NB4 (cell line): ENCODE measurements around the gene KCNA5.

Source experiments
- MYC ChIP-seq: IDR thresholded peaks from 2 replicates; pipeline ENCODE4 v1.6.1; 2011; ENCODE audit warnings: low read depth, low read length
- TF ChIP-seq, protein P1 (sequence below): IDR thresholded peaks from one replicate; pipeline ENCODE4 v1.5.1; 2012; ENCODE audit warnings: low read depth, low read length
- TF ChIP-seq, protein P2 (sequence below): IDR thresholded peaks from 2 replicates; pipeline ENCODE4 v1.6.1; 2011; ENCODE audit warnings: low read depth, low read length

DNA sequence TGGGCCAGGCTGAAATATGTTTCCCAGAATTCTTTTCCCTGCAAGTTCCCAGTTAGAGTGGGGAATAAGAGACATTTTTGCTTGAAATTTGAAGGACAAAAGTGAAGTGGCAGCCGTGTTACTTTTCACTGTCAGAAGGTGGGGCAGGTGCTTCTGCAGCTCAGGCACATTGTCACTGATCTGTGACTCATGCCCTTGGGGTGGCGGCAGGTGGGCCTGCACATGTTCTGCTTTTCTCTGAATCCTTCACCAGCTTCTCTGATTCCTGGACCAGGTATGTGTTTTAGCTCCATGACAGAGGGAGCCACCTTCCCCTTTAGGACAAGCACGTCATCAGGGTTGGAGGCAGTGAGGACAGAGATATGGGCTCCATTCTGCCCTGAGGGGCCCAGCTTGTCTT lies 11.7 kb upstream of the KCNA5 start:
- TF ChIP-seq, protein P1, sequence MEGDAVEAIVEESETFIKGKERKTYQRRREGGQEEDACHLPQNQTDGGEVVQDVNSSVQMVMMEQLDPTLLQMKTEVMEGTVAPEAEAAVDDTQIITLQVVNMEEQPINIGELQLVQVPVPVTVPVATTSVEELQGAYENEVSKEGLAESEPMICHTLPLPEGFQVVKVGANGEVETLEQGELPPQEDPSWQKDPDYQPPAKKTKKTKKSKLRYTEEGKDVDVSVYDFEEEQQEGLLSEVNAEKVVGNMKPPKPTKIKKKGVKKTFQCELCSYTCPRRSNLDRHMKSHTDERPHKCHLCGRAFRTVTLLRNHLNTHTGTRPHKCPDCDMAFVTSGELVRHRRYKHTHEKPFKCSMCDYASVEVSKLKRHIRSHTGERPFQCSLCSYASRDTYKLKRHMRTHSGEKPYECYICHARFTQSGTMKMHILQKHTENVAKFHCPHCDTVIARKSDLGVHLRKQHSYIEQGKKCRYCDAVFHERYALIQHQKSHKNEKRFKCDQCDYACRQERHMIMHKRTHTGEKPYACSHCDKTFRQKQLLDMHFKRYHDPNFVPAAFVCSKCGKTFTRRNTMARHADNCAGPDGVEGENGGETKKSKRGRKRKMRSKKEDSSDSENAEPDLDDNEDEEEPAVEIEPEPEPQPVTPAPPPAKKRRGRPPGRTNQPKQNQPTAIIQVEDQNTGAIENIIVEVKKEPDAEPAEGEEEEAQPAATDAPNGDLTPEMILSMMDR: no peak
- TF ChIP-seq, protein P2, sequence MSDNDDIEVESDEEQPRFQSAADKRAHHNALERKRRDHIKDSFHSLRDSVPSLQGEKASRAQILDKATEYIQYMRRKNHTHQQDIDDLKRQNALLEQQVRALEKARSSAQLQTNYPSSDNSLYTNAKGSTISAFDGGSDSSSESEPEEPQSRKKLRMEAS: no peak
- no peak for TF ChIP-seq MYC
